ENCODE results near the gene FNDC3B. TPM values are rescaled to one million over a fixed set of nuclear protein-coding genes. Genes with fewer than 3 reads are reported as not detected.

Gene FNDC3B
- total RNA-seq, 4 donors from 2014 or later: 23.9 to 61.9 (median 37.0) TPM

DNA sequence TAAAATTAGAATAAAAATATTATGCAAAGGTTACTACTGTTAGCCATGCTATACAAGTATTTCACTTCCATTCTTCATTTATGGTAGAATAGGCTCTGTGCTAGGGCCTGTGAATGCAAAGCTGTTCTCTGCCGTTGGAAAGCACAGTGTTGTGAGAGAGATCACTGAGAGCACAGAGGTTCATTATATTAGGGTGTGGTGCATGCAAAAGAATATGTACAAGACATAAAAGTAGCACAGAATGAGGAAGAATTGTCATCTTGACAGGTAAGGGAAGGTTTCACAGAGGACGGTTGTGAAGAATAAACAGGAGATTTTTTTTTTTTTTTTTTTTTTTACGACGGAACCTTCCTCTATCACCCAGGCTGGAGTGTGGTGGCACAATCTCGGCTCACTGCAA lies 25.2 kb upstream of the FNDC3B start:
- no peak for DNase-seq (ENCODE audit: low spot score in 2 of 2)
- Histone ChIP-seq H3K4me3 (no peak overlapping the region), H3K9me3 (no peaks in the 10 kb centered on the region), H3K4me1 (no peaks in the 10 kb centered on the region), H3K27me3 (no peaks in the 10 kb centered on the region), H3K36me3 (no peaks in the 10 kb centered on the region), H3K27ac (no peak overlapping the region)
- no peak for TF ChIP-seq POLR2AphosphoS5 (IDR thresholded peaks at IDR 0.05)
- TF ChIP-seq, protein P1, sequence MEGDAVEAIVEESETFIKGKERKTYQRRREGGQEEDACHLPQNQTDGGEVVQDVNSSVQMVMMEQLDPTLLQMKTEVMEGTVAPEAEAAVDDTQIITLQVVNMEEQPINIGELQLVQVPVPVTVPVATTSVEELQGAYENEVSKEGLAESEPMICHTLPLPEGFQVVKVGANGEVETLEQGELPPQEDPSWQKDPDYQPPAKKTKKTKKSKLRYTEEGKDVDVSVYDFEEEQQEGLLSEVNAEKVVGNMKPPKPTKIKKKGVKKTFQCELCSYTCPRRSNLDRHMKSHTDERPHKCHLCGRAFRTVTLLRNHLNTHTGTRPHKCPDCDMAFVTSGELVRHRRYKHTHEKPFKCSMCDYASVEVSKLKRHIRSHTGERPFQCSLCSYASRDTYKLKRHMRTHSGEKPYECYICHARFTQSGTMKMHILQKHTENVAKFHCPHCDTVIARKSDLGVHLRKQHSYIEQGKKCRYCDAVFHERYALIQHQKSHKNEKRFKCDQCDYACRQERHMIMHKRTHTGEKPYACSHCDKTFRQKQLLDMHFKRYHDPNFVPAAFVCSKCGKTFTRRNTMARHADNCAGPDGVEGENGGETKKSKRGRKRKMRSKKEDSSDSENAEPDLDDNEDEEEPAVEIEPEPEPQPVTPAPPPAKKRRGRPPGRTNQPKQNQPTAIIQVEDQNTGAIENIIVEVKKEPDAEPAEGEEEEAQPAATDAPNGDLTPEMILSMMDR (IDR thresholded peaks at IDR 0.05): no peak
- no peak for TF ChIP-seq EP300 (IDR thresholded peaks at IDR 0.05)
- TF ChIP-seq POLR2A (IDR thresholded peaks at IDR 0.05): no peak
- 78% methylated on average over 5 of the region's 5 CpGs for WGBS

DNA sequence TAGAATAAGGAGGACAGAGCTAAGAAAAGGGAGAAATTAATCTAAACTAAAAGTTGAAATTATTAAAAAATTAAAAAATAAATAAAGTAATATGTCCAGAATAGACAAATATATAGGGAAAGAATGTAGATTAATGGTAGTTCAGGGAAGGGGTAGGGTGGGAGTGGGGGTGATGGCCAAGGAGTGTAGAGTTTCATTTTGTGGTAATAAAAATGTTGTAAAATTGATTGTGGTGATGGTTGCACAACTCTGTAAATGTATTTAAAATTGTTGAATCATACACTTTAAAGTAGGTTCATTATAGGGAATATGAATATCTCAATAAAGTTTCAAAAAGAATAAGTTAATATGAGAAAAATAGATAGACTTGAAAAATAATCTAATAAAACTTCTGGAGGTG lies 21.0 kb upstream of the FNDC3B start:
- Histone ChIP-seq H3K36me3 (no peaks in the 10 kb centered on the region), H3K27ac (no peak overlapping the region), H3K9me3 (no peaks in the 10 kb centered on the region), H3K27me3 (no peaks in the 10 kb centered on the region), H3K4me1 (no peaks in the 10 kb centered on the region), H3K4me3 (no peak overlapping the region)
- DNase-seq (ENCODE audit: low spot score in 2 of 2): no peak
- no peak for TF ChIP-seq POLR2A (IDR thresholded peaks at IDR 0.05)
- TF ChIP-seq, protein P1 (IDR thresholded peaks at IDR 0.05): no peak
- TF ChIP-seq EP300 (IDR thresholded peaks at IDR 0.05): no peak
- TF ChIP-seq POLR2AphosphoS5 (IDR thresholded peaks at IDR 0.05): no peak

DNA sequence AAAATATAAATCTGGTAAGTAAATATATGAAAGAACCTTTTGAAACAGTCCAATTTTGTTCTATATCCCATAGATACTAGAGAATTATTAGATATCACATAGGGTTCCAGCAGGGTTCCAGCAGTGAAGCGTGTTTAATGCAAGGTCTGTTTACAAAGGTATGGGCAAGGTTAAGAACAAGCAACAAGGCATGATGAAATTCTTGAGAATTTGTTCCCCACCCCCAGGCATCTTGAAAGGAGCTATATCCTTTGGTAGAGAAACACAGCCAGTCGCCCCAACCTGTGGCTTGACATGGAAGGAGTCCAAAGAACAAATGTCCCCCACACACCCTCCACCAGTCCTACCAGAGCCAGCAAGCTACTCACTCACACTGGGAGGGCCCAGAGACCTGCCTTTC lies 18.6 kb upstream of the FNDC3B start:
- H3K4me3 ChIP-seq: no peak overlapping the region
- H3K27me3 ChIP-seq: no peaks in the 10 kb centered on the region
- TF ChIP-seq POLR2AphosphoS5 (IDR thresholded peaks at IDR 0.05): no peak
- no peak for TF ChIP-seq POLR2A (IDR thresholded peaks at IDR 0.05)
- TF ChIP-seq, protein P1 (IDR thresholded peaks at IDR 0.05): no peak
- TF ChIP-seq EP300 (IDR thresholded peaks at IDR 0.05): no peak
- 65% methylated on average over 2 of the region's 2 CpGs for WGBS
- no peaks in the 10 kb centered on the region for H3K4me1 ChIP-seq
- H3K36me3 ChIP-seq: no peaks in the 10 kb centered on the region
- DNase-seq (ENCODE audit: low spot score in 2 of 2): no peak
- no peak overlapping the region for H3K27ac ChIP-seq
- H3K9me3 ChIP-seq: no peaks in the 10 kb centered on the region

DNA sequence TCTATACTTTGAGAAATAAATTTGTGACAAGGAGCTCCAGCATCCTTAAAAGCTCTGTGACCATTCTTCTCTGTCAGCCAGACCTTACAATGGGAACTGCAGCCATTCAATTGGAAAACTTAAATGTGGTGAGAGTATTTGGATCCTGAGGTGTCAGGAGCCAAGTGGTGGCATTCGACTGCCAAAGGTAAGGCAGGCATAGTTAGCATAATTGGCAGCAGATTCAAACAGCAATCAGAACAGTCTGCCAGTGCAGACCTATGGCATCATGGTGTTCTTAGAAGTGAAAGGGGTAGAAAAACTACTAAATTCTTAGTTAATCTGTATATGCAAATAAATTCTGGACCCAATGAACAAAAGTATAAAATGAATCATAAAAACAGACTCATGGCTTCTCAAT lies 18.2 kb upstream of the FNDC3B start:
- H3K9me3 ChIP-seq: no peaks in the 10 kb centered on the region
- no peak for DNase-seq (ENCODE audit: low spot score in 2 of 2)
- WGBS: 50% methylated on average over 1 of the region's 1 CpG
- TF ChIP-seq, protein P1 (IDR thresholded peaks at IDR 0.05): no peak
- TF ChIP-seq EP300 (IDR thresholded peaks at IDR 0.05): no peak
- no peak for TF ChIP-seq POLR2A (IDR thresholded peaks at IDR 0.05)
- TF ChIP-seq POLR2AphosphoS5 (IDR thresholded peaks at IDR 0.05): no peak
- no peaks in the 10 kb centered on the region for H3K27me3 ChIP-seq
- H3K27ac ChIP-seq: no peak overlapping the region
- H3K36me3 ChIP-seq: no peaks in the 10 kb centered on the region
- H3K4me3 ChIP-seq: no peak overlapping the region
- no peaks in the 10 kb centered on the region for H3K4me1 ChIP-seq

DNA sequence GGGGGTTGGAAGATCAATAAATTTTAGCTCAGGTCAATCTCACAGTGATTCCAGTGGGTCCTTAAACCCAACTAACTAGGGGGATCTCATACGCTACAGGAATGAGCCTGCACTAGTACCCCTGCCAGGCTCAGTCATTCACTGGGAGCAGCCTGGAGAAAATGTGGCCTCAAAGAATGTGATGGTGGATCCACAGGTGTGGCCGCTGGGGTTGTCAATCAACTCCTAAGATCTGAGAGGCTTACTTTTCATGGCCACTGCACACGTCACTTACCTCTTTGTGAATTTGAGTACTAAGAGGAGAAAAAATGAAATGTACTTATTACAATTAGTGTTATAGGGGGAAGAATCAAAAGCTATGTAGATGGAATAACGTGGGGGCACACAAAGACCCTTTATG lies 17.5 kb upstream of the FNDC3B start:
- TF ChIP-seq POLR2AphosphoS5 (IDR thresholded peaks at IDR 0.05) (no peak), EP300 (IDR thresholded peaks at IDR 0.05) (no peak), POLR2A (IDR thresholded peaks at IDR 0.05) (no peak)
- TF ChIP-seq, protein P1 (IDR thresholded peaks at IDR 0.05): no peak
- DNase-seq (ENCODE audit: low spot score in 2 of 2): no peak
- Histone ChIP-seq H3K9me3 (no peaks in the 10 kb centered on the region), H3K36me3 (no peaks in the 10 kb centered on the region), H3K4me3 (no peak overlapping the region), H3K27ac (no peak overlapping the region), H3K4me1 (no peaks in the 10 kb centered on the region), H3K27me3 (no peaks in the 10 kb centered on the region)
- WGBS: 89% methylated on average over 4 of the region's 4 CpGs

Measured in suprapubic skin (tissue), 4 donors.